ENCODE results near the gene GAD2. TPM values are rescaled to one million over a fixed set of nuclear protein-coding genes. Genes with fewer than 3 reads are reported as not detected.

Gene GAD2
- total and polyA plus RNA-seq, 4 donors = not detected

GRCh38 chr10:26326851-26327250 is 110.3 kb downstream of the GAD2 start:
- ATAC-seq (ENCODE audit: insufficient read depth, low FRiP score) = no peak
- TF ChIP-seq, protein P1, sequence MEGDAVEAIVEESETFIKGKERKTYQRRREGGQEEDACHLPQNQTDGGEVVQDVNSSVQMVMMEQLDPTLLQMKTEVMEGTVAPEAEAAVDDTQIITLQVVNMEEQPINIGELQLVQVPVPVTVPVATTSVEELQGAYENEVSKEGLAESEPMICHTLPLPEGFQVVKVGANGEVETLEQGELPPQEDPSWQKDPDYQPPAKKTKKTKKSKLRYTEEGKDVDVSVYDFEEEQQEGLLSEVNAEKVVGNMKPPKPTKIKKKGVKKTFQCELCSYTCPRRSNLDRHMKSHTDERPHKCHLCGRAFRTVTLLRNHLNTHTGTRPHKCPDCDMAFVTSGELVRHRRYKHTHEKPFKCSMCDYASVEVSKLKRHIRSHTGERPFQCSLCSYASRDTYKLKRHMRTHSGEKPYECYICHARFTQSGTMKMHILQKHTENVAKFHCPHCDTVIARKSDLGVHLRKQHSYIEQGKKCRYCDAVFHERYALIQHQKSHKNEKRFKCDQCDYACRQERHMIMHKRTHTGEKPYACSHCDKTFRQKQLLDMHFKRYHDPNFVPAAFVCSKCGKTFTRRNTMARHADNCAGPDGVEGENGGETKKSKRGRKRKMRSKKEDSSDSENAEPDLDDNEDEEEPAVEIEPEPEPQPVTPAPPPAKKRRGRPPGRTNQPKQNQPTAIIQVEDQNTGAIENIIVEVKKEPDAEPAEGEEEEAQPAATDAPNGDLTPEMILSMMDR (IDR thresholded peaks at IDR 0.05; ENCODE audit: control extremely low read depth, extremely low read depth) = no peak
- no peaks in the 10 kb centered on the region for H3K36me3 ChIP-seq (ENCODE audit: control insufficient read depth in 4 of 4, insufficient read depth in 4 of 4, low read length in 4 of 4)
- no peaks in the 10 kb centered on the region for H3K4me1 ChIP-seq (ENCODE audit: control insufficient read depth in 5 of 5, insufficient read depth in 5 of 5, low read length in 5 of 5)
- no peak overlapping the region for H3K4me3 ChIP-seq
- no peak overlapping the region for H3K27ac ChIP-seq (ENCODE audit: low read depth in 1 of 2, low read length in 1 of 2)
- DNase-seq = no peak
- H3K9me3 ChIP-seq (ENCODE audit: control insufficient read depth in 4 of 4, insufficient read depth in 3 of 4, low read length in 3 of 4) = peaks cover 0 to 2% (median 0%) of the 10 kb centered on the region in 4 donors
- H3K9ac ChIP-seq (ENCODE audit: insufficient read depth in 1 of 2, low read length in 2 of 2) = no peak overlapping the region
- 79 to 84% methylated on average over 3 of the region's 3 CpGs for WGBS, 2 donors
- no peaks in the 10 kb centered on the region for H3K27me3 ChIP-seq (ENCODE audit: control insufficient read depth in 3 of 3, insufficient read depth in 3 of 3, low read length in 2 of 3)

- WGBS, 2 donors = 89 to 93% methylated on average over 4 of the region's 4 CpGs
- Histone ChIP-seq H3K27me3 (ENCODE audit: control insufficient read depth in 3 of 3, insufficient read depth in 3 of 3, low read length in 2 of 3) (no peaks in the 10 kb centered on the region), H3K4me3 (no peak overlapping the region), H3K27ac (ENCODE audit: low read depth in 1 of 2, low read length in 1 of 2) (no peak overlapping the region), H3K9me3 (ENCODE audit: control insufficient read depth in 4 of 4, insufficient read depth in 3 of 4, low read length in 3 of 4) (peaks cover 0 to 2% (median 0%) of the 10 kb centered on the region in 4 donors), H3K36me3 (ENCODE audit: control insufficient read depth in 4 of 4, insufficient read depth in 4 of 4, low read length in 4 of 4) (no peaks in the 10 kb centered on the region), H3K9ac (ENCODE audit: insufficient read depth in 1 of 2, low read length in 2 of 2) (no peak overlapping the region), H3K4me1 (ENCODE audit: control insufficient read depth in 5 of 5, insufficient read depth in 5 of 5, low read length in 5 of 5) (no peaks in the 10 kb centered on the region)
- DNase-seq (no peak), ATAC-seq (ENCODE audit: insufficient read depth, low FRiP score) (no peak)
- TF ChIP-seq, protein P1 (IDR thresholded peaks at IDR 0.05; ENCODE audit: control extremely low read depth, extremely low read depth) = no peak
These were observed 111.2 kb downstream of the GAD2 start for GRCh38 chr10:26327811-26328210.

DNA sequence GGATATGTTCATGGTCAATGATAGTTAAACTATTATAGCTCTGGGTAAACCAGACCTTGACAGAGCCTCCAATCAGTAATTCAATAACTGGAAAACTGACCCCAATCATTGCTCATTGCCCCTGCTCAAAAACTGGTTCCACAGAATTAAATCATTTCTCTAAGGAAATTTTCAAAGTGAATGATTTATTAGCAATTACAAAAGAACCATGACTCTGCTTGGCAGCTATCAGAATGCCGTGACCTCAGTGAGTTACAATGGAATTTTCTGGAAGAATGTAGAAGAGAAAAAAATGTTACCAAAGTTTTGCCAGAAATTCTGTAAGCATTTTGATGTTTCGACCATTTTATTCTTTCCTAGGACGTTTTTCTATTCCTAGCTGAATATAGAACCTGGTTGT is 114.8 kb downstream of the GAD2 start:
- Histone ChIP-seq H3K36me3 (ENCODE audit: control insufficient read depth in 4 of 4, insufficient read depth in 4 of 4, low read length in 4 of 4) (no peaks in the 10 kb centered on the region), H3K4me1 (ENCODE audit: control insufficient read depth in 5 of 5, insufficient read depth in 5 of 5, low read length in 5 of 5) (no peaks in the 10 kb centered on the region), H3K9me3 (ENCODE audit: control insufficient read depth in 4 of 4, insufficient read depth in 3 of 4, low read length in 3 of 4) (peaks cover 0 to 2% (median 0%) of the 10 kb centered on the region in 4 donors), H3K4me3 (no peak overlapping the region), H3K27me3 (ENCODE audit: control insufficient read depth in 3 of 3, insufficient read depth in 3 of 3, low read length in 2 of 3) (no peaks in the 10 kb centered on the region), H3K9ac (ENCODE audit: insufficient read depth in 1 of 2, low read length in 2 of 2) (no peak overlapping the region), H3K27ac (ENCODE audit: low read depth in 1 of 2, low read length in 1 of 2) (no peak overlapping the region)
- DNase-seq (no peak), ATAC-seq (ENCODE audit: insufficient read depth, low FRiP score) (no peak)
- 76 to 89% methylated on average over 3 of the region's 3 CpGs for WGBS, 2 donors
- TF ChIP-seq, protein P1 (IDR thresholded peaks at IDR 0.05; ENCODE audit: control extremely low read depth, extremely low read depth) = no peak

- TF ChIP-seq, protein P1 (IDR thresholded peaks at IDR 0.05; ENCODE audit: control extremely low read depth, extremely low read depth) = no peak
- DNase-seq (no peak), ATAC-seq (ENCODE audit: insufficient read depth, low FRiP score) (no peak)
- Histone ChIP-seq H3K4me3 (no peak overlapping the region), H3K4me1 (ENCODE audit: control insufficient read depth in 5 of 5, insufficient read depth in 5 of 5, low read length in 5 of 5) (no peaks in the 10 kb centered on the region), H3K9ac (ENCODE audit: insufficient read depth in 1 of 2, low read length in 2 of 2) (no peak overlapping the region), H3K27me3 (ENCODE audit: control insufficient read depth in 3 of 3, insufficient read depth in 3 of 3, low read length in 2 of 3) (no peaks in the 10 kb centered on the region), H3K27ac (ENCODE audit: low read depth in 1 of 2, low read length in 1 of 2) (no peak overlapping the region), H3K36me3 (ENCODE audit: control insufficient read depth in 4 of 4, insufficient read depth in 4 of 4, low read length in 4 of 4) (no peaks in the 10 kb centered on the region), H3K9me3 (ENCODE audit: control insufficient read depth in 4 of 4, insufficient read depth in 3 of 4, low read length in 3 of 4) (no peaks in the 10 kb centered on the region)
- 77 to 80% methylated on average over 4 of the region's 4 CpGs for WGBS, 2 donors
These were observed 117.8 kb downstream of the GAD2 start for GRCh38 chr10:26334232-26334931.

Measured in lung (tissue), 12 donors.